H1 (cell line): ENCODE measurements around the gene RAB3A. TPM values are rescaled to one million over a fixed set of nuclear protein-coding genes. Genes with fewer than 3 reads are reported as not detected.

Experiments used
- CHD2 ChIP-seq: IDR thresholded peaks from 2 replicates; pipeline ENCODE4 v1.6.1; 2012; ENCODE audit warnings: low read length, improper control_type of control experiment
- CHD7 ChIP-seq: fragments of 300-600 bp; sonication (generic); IDR thresholded peaks from 2 replicates; pipeline ENCODE4 v1.7.1; 2012; ENCODE audit warnings: low read length, moderate library complexity, mild to moderate bottlenecking, inconsistent platforms; ENCODE audit not compliant: insufficient replicate concordance
- KDM5A ChIP-seq: fragments of 200-600 bp; IDR thresholded peaks from 2 replicates; pipeline ENCODE4 v1.7.1; 2012; ENCODE audit warnings: mild to moderate bottlenecking, low read length, inconsistent platforms, mixed read lengths
- polyA plus RNA-seq, 7 experiments: library from polyadenylated mRNA; depleted of rRNA in 3 of 7; stranded (reverse) in 5 of 7; unstranded in 2 of 7; fragments of >200 nt in 5 of 7; fragments of 200-250 nt in 2 of 7; gene quantifications; 1 replicate in 5 of 7; 2 replicates in 1 of 7; 4 replicates in 1 of 7; pipeline versions ENCODE4 v1.2.1 to v1.2.3, GENCODE V29; 2011 to 2013; ENCODE audit warnings: missing spikeins in 2 of 7, mixed read lengths in 2 of 7
- total RNA-seq: library from RNA; stranded (reverse); fragmentation: NEBNext Ultra II Directional; extraction: Animal tissue kit (Norgen Biotek cat#: 25700); gene quantifications from 2 replicates; pipeline ENCODE4 v1.2.1, GENCODE V29; 2021

RAB3A gene
- total and polyA plus RNA-seq, 2 of the 8 experiments (the other 6 are each of a cell fraction or from before 2014, with no cell fraction given), result 13.6 to 14.2 TPM

GRCh38 chr19:18218600-18218999, 14.8 kb upstream of the RAB3A start (continued):
- no peak for TF ChIP-seq KDM5A
- no peak for TF ChIP-seq CHD7
- TF ChIP-seq CHD2, result no peak
